GM18873 (cell line): ENCODE measurements around the gene PDX1.

ENCODE experiments used
- ATAC-seq: cut with Tn5 transposase; IDR thresholded peaks from one replicate; pipeline ENCODE4 v1.9.1; 2021; ENCODE audit warnings: mild to moderate bottlenecking, moderate library complexity, moderate number of reproducible peaks; ENCODE audit not compliant: unreplicated experiment, low FRiP score

The PDX1 gene

DNA sequence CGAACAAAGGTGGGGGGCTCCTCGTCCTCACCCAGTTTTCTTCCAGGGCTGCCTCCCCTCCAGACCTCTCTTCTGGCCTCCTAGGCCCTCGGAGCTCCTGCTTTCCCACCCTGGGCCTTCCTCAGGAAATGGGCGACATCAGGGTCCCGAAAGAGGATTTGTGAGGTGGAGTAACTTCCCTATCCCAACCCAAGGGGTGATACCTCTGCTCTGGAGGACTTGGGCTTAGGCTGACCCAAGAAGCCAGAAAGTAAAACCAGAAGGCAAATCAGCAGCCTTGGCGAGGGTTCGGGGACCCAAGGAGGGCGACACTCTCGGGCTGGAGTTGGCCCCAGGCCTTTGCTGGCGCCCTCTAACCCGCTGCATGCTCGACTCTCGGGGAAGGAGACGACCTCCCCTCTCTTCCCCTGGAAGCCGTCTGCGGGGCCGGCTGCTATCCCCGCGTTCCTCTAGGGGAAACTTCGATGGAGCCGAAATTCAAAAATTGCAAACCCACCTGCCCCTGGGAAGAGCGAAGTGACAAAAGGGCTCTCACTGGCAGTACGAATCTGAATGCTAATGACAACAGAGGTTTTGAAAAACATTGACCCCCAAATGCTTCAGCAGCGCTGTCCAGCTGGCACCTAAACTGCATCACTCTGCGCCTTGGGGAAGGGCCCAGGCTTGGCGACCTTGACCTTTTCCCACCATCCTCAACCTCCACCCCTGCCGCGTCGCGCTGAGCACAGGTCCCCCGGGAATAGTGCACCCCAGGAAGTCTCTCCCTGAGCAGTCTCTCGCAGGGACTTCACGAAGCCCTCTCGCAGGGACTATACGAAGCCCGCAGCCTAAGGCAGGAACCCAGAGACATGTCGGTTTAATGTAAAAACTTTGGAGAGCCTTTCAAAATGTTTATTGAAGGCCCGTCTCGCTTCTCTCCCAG lies 2.4 kb downstream of the PDX1 start:
- ATAC-seq: no peak

- ATAC-seq: no peak
Measured at GRCh38 chr13:27922883-27923612, 3.2 kb downstream of the PDX1 start.

GRCh38 chr13:27923794-27924528 lies 4.2 kb downstream of the PDX1 start:
- no peak for ATAC-seq

- ATAC-seq: no peak
Measured at GRCh38 chr13:27924529-27925141, 4.8 kb downstream of the PDX1 start.

DNA sequence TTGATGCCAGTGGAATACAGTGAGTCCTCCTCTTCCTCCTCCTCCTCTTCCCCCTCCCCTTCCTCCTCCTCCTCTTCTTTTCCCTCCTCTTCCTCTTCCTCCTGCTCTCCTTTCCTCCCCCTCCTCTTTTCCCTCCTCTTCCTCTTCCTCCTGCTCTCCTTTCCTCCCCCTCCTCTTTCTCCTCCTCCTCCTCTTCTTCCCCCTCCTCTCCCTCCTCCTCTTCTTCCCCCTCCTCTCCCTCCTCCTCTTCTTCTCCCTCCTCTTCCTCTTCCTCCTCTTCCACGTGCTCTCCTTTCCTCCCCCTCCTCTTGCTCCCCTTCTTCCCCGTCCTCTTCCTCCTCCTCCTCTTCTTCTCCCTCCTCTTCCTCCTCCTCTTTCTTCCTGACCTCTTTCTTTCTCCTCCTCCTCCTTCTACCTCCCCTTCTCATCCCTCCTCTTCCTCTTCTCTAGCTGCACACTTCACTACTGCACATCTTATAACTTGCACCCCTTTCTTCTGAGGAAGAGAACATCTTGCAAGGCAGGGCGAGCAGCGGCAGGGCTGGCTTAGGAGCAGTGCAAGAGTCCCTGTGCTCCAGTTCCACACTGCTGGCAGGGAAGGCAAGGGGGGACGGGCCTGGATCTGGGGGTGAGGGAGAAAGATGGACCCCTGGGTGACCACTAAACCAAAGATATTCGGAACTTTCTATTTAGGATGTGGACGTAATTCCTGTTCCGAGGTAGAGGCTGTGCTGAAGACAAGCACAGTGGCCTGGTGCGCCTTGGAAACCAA lies 5.6 kb downstream of the PDX1 start:
- no peak for ATAC-seq

- no peak for ATAC-seq
Measured at GRCh38 chr13:27926644-27927434, 7.0 kb downstream of the PDX1 start.

DNA sequence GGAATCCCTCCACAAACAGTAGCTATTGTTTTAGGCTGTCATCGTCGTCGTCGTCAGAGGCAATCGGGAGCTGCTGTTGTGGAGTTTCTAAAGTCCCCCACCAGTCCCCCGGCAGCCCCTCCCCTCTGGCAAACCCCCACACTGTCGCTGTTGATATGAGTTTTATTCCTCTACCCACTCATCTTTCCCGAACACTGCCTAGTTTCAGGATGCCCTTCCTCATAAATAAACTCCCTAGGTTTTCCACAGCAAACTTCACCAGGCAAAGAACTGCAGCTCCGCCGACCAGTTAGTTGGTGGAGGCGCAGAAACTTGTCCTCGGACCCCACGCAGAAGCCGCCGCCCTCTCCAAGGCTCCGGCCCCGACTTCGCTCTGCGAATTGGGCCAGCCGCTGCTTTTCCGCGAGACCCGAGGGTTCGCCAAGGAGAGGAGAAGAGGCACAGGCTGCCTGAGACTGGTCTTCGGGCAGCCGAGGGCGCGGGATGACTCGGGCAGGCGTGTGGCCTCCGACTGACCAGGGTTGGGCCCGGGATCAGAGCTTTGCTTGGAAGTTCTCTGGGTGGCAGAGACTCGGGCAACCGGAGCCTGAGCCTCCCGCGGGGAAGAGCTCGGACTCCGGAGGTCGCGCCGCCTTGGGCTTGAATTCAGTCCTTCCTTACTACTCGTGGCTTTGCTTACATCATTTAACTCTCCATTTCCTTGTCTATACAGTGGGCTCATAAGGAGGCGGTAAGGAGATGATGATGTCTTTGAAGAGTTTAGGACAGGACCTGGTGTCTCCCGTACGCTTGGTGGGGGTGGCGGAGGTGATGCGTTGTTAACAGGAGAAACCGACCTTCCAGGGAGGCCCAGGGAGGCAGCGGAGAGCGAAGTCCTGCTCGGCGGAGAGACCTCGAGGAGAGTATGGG lies 7.9 kb downstream of the PDX1 start:
- ATAC-seq: no peak

- no peak for ATAC-seq
Measured at GRCh38 chr13:27928353-27928804, 8.6 kb downstream of the PDX1 start.

DNA sequence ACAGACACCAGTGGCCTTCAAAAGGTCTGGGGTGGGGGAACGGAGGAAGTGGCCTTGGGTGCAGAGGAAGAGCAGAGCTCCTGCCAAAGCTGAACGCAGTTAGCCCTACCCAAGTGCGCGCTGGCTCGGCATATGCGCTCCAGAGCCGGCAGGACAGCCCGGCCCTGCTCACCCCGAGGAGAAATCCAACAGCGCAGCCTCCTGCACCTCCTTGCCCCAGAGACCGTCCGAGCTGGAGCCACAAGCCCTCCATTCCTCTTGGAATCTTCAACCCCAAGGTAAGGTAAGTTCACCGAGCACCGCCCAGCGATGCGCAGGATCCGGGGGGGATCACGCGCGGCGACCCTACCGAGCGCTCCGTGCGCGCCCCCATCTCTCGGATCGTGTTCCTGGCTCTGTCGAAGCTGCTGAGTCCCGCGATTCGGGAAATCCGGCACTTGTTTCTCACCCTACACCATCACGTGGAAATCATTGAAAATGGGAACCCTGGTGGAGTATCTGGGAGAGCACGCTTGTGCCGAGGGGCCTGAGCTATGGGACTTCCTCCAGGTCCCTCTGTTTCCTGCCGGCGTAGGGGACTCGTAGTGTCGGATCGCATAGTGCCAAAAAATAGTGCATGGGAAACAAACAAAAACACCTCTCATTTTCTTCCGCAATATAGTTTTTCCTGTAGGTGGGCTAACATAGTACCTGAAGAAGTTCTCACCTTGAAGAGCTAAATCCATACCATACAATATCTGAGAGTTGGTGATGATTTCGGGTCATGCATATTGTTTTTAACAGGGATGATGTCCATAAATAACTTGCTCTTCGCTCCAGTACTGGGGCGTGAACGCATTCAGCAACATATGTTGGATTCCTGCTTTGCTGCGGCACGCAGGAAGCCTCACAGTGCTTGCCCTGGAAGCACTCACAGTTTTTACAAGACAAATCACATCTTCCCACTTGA lies 9.3 kb downstream of the PDX1 start:
- no peak for ATAC-seq

DNA sequence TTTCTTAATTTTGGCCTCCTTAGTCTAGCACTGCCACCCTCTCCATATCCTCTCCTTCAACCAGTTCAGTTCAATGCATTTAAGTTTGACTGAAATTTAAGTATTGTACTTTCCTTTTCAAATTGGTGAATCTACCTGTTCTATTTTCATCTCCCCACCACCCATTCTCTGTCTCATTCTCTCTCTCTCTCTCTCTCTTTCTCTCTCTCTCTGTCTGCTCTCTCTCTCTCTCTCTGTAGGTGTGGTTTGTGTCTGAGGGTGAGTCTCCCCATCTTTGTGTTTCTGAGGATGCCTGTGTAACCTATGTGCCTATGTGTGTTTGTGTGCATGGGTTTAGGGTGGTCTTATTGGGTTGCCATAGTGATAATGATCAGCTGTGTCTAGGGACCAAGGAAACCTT lies 10.1 kb downstream of the PDX1 start:
- ATAC-seq: no peak

GRCh38 chr13:27933118-27933517 lies 13.3 kb downstream of the PDX1 start:
- no peak for ATAC-seq

- ATAC-seq: no peak
Measured at GRCh38 chr13:27933580-27934328, 14.0 kb downstream of the PDX1 start.

- ATAC-seq: no peak
Measured at GRCh38 chr13:27942972-27943371, 23.2 kb downstream of the PDX1 start.

DNA sequence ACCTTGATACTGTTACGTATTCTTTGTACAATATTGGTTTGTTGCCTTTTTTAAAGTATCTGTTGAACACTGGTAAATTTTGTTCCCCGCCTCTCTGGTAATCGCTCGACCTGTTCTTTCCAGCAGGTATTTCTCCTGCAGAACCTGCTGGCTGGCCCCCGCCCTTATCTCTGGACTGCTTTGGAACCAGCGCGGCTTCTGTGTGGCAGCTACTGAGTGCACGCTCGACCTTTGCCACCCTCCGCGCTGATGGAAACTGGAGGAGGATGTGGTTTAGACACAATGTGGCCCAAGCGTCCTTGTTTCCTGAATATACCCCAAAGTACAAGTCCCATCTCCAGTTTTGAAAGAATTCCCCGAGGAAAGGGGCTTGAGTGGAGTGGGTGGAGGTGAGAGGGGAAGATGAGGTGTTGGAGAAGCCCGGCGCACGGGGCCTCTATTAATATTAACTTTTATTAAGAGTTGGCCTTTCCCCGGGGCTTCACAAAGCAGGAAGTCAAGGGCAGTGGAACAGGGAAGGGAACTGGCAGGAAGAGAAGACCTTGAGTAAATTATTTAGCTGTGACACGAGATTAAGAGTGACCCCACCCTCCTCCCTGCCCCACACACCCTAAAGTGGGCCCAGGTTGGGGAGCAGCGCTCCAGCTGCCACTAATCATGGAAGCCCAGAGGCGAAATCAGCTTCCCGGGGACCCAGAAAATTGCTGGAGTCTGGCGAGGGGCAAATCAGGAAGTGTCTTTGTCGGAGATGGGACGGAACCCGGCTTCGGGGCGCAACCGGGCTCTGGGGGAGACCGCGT lies 33.3 kb downstream of the PDX1 start:
- ATAC-seq: no peak

GRCh38 chr13:27953676-27954405 lies 34.0 kb downstream of the PDX1 start:
- peak; percentile 76 for ATAC-seq
